ENCODE data around the gene TRAPPC6A.

The TRAPPC6A gene

DNA sequence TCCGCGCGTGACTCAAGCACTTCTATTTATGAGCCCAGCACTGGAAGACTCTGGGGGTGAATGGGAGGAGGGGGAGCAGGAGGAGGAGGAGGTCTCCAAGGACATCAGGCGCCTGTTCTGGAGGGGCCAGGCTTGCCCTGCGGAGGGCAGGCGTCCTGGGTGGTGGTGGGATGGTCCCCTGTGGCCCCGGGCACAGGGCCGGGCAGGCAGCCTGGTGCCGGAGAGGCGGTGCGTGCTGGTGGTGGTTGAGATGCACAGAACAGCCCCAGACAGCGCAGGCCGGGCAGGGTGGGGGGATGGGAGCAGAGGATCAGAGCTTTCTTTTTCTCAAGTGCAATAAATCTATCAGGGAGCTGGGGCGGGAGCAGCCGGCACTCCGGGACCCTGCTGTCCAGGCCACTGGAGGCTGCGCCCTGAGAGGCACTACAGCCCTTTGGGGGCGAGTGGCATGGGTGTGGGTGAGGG, 31.3 kb downstream of the TRAPPC6A start:
- TF ChIP-seq, protein P1, sequence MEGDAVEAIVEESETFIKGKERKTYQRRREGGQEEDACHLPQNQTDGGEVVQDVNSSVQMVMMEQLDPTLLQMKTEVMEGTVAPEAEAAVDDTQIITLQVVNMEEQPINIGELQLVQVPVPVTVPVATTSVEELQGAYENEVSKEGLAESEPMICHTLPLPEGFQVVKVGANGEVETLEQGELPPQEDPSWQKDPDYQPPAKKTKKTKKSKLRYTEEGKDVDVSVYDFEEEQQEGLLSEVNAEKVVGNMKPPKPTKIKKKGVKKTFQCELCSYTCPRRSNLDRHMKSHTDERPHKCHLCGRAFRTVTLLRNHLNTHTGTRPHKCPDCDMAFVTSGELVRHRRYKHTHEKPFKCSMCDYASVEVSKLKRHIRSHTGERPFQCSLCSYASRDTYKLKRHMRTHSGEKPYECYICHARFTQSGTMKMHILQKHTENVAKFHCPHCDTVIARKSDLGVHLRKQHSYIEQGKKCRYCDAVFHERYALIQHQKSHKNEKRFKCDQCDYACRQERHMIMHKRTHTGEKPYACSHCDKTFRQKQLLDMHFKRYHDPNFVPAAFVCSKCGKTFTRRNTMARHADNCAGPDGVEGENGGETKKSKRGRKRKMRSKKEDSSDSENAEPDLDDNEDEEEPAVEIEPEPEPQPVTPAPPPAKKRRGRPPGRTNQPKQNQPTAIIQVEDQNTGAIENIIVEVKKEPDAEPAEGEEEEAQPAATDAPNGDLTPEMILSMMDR (IDR thresholded peaks at IDR 0.05; ENCODE audit: low read length, missing control alignments) = no peak
- no peak for DNase-seq (ENCODE audit: low read depth)
- H3K4me3 ChIP-seq (replicated peaks; ENCODE audit: low read depth, low read length) = no peak overlapping the region

DNA sequence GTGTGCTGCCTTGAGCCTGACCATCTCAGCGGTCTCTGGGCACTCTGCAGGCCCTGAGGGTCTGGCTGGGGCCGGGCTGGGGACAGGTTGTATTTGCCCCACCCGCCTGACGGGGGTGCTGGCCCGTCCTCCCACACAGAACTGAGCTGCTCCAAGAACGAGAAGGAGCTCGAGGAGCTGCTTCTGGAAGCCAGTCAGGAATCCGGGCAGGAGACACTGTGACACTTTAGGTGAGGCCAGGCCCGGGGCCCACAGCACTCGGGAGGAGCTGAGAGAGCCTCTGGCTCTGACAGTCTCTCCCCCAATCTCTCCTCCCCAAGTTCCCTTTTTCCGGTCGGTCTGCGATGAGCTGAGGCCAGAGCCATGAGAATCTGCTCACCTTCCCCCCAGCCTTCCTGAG, 31.8 kb downstream of the TRAPPC6A start:
- H3K4me3 ChIP-seq (replicated peaks; ENCODE audit: low read depth, low read length) = no peak overlapping the region
- DNase-seq (ENCODE audit: low read depth) = no peak
- TF ChIP-seq, protein P1 (IDR thresholded peaks at IDR 0.05; ENCODE audit: low read length, missing control alignments) = no peak

GRCh38 chr19:45145270-45146189, 32.5 kb downstream of the TRAPPC6A start:
- TF ChIP-seq, protein P1 (IDR thresholded peaks at IDR 0.05; ENCODE audit: low read length, missing control alignments) = no peak
- H3K4me3 ChIP-seq (replicated peaks; ENCODE audit: low read depth, low read length) = no peak overlapping the region
- DNase-seq (ENCODE audit: low read depth) = no peak

DNA sequence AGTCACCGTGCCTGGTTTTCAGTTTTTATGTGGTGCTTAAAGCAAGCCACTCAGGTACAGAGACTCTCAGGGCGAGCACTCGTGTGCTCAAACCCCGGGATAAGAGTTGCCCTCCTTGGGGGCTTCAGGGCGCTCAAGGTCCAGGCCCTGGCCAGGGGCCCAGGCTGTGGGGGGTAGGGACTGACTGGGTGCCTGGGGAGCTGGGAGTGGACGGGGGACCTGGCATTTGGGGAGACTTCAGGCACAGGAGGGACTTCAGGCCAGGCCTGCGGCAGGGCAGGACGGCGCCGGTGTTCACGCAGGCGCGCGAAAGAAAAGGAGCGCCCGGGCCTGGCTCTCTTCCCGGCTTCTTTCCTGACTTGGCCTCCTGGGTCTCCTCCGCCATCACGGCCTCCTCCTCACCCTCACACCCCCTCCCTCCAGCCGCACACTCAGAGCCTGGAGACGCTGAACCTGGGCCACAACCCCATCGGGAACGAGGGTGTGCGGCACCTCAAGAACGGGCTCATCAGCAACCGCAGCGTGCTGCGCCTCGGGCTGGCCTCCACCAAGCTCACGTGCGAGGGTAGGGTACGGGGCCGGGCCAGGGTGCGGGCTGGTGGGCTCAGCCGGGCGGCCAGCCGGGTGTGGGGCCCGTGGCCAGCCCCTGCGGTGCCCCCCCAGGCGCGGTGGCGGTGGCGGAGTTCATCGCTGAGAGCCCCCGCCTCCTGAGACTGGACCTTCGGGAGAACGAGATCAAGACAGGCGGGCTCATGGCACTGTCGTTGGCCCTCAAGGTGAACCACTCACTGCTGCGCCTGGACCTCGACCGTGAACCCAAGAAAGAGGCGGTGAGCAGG, 33.4 kb downstream of the TRAPPC6A start:
- no peak overlapping the region for H3K4me3 ChIP-seq (replicated peaks; ENCODE audit: low read depth, low read length)
- DNase-seq (ENCODE audit: low read depth) = no peak
- TF ChIP-seq, protein P1 (IDR thresholded peaks at IDR 0.05; ENCODE audit: low read length, missing control alignments) = no peak

DNA sequence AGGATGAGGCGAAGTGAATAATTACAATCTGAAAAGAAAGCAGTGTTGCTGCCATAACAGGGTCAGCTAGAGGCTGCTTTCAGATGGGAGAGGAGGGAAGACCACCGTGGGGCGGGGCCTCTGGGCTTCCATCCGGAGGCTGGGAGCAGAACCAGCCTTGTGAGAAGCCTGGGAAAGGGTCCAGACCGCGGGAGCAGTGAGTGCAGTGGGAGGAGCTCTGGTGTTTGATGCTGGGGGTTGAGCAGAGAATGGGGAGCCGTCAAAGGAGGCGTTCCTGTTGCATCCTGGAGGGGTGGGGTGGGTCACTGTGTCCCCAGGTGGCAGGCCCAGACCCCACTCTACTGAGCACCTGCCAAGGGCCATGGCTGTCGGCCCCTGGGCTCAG, 35.3 kb downstream of the TRAPPC6A start:
- no peak overlapping the region for H3K4me3 ChIP-seq (replicated peaks; ENCODE audit: low read depth, low read length)
- TF ChIP-seq, protein P1 (IDR thresholded peaks at IDR 0.05; ENCODE audit: low read length, missing control alignments) = no peak
- DNase-seq (ENCODE audit: low read depth) = no peak

- no peak overlapping the region for H3K4me3 ChIP-seq (replicated peaks; ENCODE audit: low read depth, low read length)
- DNase-seq (ENCODE audit: low read depth) = no peak
- TF ChIP-seq, protein P1 (IDR thresholded peaks at IDR 0.05; ENCODE audit: low read length, missing control alignments) = no peak
Observed at GRCh38 chr19:45142016-45142725, 35.9 kb downstream of the TRAPPC6A start.
